ENCODE results near the gene AKNA.

Gene AKNA

DNA sequence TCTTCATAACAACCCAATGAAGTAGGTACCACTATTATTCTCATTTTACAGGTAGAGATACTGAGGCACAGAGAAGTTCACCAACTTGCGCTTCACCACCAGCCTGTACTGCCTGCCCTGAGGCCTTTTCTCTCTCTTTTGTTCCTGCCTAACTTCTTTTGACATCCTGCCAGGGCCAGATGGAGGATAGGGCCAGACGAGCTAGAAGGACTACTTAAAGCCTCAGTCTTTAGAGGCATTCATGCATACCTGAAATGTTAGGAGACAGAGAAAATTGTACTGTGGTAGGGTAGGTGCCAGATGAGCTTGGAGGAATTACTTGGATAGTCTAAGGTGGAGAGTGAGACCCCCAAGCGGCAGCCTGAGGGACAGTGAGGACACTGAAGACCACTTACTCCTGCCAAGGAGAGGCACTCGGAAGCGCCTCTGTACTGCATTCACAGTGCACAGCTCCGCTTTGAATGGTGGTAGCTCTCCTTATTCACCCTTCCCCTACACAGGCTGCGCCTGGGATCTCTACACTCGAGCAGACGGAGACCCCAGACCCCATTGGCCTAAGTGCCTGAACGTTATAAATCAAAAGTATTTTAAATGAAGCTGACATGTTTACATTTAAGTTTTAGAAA lies 71.1 kb downstream of the AKNA start:
- TF ChIP-seq POLR2AphosphoS5 (IDR thresholded peaks at IDR 0.05; ENCODE audit: low read depth, low read length) (no peak), TAF1 (IDR thresholded peaks at IDR 0.05; ENCODE audit: borderline replicate concordance, low read depth, low read length) (no peak), POLR2A (IDR thresholded peaks at IDR 0.05; ENCODE audit: low read depth, low read length) (no peak)
- FAIRE-seq: no peak
- DNase-seq (ENCODE audit: insufficient read length): no peak

DNA sequence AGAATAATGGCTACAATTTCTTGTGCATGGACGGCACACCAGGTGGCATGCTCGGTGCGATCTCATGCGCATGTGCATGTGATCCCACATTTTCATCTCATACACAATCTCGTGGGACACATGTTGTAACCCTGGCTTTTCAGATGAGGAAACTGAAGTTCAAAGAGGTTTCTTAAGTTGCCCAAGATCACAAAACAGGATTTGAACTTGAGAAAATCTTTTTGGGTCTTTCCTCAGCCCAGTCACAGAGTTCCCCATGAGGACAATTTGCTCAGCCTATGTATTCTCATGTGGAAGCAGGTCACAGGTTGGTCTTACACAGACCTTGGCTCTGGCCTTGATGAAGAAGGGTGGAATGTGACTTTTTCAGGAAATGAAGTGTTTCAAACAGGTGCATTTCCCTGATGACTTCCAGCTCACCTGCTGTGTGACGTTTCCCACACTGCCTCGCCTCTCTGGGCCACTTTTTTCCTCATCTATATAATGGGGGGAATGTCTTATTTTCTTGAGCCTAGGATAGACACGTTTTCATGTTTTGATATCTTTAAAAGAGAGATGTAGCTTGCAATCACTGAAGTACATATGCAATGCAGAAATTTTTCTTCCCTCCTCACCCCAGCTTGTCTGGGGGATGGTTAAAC lies 71.9 kb downstream of the AKNA start:
- DNase-seq (ENCODE audit: insufficient read length) (no peak), FAIRE-seq (no peak)
- TF ChIP-seq TAF1 (IDR thresholded peaks at IDR 0.05; ENCODE audit: borderline replicate concordance, low read depth, low read length) (no peak), POLR2AphosphoS5 (IDR thresholded peaks at IDR 0.05; ENCODE audit: low read depth, low read length) (no peak), POLR2A (IDR thresholded peaks at IDR 0.05; ENCODE audit: low read depth, low read length) (no peak)

DNA sequence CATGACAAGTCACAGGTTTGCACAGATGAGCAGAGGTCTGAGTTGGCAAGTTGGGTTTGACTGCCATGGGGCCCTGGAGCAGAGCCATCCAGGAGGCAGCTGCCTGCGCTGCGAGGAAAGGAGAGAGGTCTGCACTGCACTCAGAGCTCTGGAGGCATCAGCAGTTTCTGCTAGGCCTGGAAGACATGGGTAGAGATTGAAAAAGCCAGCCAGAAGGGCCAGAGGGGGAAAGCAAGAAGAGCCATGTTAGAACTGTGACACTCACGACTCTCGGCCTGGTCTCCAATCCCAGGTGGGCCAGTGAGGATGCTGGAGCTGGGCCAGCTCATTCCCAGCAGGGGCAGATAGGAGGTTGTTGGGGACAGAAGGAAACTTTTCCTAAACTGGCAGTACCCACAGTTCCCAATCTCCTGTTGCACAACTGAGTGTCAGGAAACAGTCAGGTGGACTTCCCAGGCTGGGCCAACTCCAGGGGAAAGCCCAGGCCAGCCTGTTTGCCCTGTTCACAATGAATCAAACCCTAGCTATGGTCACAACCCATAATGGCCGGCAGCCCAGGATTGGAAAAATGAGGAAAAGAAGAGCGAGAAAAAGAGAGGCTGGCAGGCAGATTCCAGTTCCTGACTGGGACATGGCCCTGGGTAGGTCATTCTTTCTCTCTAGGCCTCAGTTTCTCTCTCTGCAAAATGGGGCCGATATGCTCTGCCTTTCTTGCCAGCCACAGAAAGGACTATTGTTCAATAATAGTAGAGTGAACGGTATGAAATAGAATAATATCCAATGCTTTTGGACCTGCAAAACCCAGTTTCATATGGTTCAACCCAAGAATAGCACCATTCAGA lies 72.7 kb downstream of the AKNA start:
- FAIRE-seq (no peak), DNase-seq (ENCODE audit: insufficient read length) (no peak)
- TF ChIP-seq TAF1 (IDR thresholded peaks at IDR 0.05; ENCODE audit: borderline replicate concordance, low read depth, low read length): no peak
- TF ChIP-seq POLR2A (IDR thresholded peaks at IDR 0.05; ENCODE audit: low read depth, low read length): no peak
- TF ChIP-seq POLR2AphosphoS5 (IDR thresholded peaks at IDR 0.05; ENCODE audit: low read depth, low read length): no peak

DNA sequence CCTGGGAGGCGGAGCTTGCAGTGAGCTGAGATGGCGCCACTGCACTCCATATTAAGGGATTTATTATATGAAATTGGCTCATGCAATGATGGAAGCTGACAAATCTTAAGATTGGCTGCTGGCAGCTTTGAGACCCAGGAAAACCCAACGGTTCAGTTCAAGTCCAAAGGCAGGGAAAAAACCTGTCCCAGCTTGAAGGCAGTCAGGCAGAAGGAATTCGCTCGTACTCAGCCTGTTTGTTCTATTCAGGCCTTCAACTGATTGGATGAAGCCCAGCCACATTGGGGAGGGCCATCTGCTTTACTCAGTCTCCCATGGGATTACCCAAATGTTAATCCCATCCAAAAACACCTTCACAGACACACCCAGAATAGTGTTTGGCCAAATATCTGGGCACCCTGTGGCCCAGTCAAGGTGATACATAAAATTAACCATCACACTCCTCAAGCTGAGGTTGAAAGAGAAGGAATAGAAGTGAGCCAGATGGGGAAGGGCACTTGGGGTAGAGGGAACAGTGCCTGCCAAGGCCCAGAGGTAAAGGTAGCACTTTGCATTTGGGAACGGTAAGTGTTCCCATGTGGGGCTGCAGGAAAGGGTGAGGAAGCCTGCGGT lies 73.4 kb downstream of the AKNA start:
- no peak for DNase-seq (ENCODE audit: insufficient read length)
- FAIRE-seq: no peak
- TF ChIP-seq POLR2A (IDR thresholded peaks at IDR 0.05; ENCODE audit: low read depth, low read length) (no peak), POLR2AphosphoS5 (IDR thresholded peaks at IDR 0.05; ENCODE audit: low read depth, low read length) (no peak), TAF1 (IDR thresholded peaks at IDR 0.05; ENCODE audit: borderline replicate concordance, low read depth, low read length) (no peak)

DNA sequence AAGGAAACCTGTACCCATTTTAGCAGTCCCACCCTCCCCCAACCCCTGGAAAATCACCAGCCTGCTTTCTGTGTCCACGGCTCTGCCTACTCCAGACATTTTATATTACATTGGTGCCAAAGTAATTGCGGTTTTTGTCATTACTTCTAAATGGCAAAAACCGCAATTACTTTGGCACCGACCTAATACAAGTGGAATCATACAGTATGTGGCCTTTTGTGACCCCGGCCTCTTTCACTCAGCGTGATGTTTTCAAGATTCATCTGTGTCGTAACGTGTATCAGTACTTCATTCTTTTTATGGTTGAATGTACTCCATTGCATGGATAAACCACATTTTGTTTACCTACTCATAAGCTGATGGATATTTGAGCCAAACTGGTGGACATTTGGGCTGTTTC lies 74.6 kb downstream of the AKNA start:
- FAIRE-seq (no peak), DNase-seq (ENCODE audit: insufficient read length) (no peak)
- TF ChIP-seq TAF1 (IDR thresholded peaks at IDR 0.05; ENCODE audit: borderline replicate concordance, low read depth, low read length) (no peak), POLR2AphosphoS5 (IDR thresholded peaks at IDR 0.05; ENCODE audit: low read depth, low read length) (no peak), POLR2A (IDR thresholded peaks at IDR 0.05; ENCODE audit: low read depth, low read length) (no peak)

DNA sequence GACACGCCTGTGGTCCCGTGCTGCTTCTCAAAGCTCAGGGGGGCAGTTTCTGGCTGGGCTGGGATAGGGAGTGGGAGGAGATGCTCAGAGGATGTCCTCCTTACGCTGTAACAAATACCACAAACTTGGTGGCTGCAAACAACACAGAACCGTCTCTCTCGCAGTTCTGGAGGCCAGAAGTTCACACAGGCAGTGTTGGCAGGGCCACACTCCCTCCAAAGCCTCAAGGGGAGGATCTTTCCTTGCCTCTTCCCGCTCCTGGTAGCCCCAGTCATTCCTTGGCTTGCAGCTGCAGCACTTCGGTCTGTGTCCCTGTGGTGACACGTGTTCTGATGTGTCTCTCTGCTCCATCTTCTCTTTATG lies 75.3 kb downstream of the AKNA start:
- TF ChIP-seq POLR2AphosphoS5 (IDR thresholded peaks at IDR 0.05; ENCODE audit: low read depth, low read length) (no peak), POLR2A (IDR thresholded peaks at IDR 0.05; ENCODE audit: low read depth, low read length) (no peak), TAF1 (IDR thresholded peaks at IDR 0.05; ENCODE audit: borderline replicate concordance, low read depth, low read length) (no peak)
- DNase-seq (ENCODE audit: insufficient read length): no peak
- no peak for FAIRE-seq

DNA sequence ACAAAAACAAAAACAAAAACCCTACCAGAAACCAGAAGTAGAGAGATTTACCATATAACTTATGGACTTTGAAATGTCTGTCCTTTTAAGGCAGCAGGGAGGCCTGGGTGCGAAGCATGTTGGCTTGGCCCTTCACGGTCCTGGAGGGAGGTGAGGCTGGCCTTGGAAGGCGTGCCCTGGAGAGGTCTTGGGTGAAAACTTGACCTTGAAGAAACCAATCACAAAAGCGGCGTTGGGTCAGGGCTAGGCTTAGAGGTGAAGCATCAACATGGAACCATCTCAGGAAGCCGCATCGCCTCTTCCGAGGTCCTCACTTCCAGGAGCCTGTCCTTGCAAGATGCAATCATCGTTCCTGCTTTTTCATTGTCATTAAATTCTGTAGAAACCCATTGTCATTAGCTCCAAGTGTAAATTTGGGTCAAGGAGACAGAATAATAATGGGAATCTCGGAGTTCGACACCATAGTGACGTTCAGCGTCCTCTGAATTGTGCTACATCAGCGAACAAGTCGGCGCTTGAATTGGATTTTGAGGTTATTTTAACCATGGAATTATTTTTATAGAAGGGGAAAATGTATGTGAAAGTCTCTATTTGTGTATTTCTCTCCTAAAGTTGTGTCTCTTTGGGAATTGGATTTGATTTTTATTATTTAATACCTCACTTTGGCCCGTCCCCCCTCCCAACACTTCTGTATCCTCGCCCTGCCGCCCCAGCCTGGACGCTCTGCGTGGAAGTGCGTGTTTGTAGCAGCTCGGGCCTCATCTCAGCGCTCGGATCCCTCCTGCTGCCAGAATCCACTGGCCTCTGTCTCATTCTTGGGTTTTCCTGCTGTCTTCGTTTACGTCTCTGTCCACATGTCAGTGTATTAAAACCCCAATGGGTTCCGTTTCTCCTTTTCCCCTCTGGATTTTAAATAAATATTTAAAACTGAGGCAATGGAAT lies 75.9 kb downstream of the AKNA start:
- TF ChIP-seq TAF1 (IDR thresholded peaks at IDR 0.05; ENCODE audit: borderline replicate concordance, low read depth, low read length): no peak
- FAIRE-seq (no peak), DNase-seq (ENCODE audit: insufficient read length) (no peak)

DNA sequence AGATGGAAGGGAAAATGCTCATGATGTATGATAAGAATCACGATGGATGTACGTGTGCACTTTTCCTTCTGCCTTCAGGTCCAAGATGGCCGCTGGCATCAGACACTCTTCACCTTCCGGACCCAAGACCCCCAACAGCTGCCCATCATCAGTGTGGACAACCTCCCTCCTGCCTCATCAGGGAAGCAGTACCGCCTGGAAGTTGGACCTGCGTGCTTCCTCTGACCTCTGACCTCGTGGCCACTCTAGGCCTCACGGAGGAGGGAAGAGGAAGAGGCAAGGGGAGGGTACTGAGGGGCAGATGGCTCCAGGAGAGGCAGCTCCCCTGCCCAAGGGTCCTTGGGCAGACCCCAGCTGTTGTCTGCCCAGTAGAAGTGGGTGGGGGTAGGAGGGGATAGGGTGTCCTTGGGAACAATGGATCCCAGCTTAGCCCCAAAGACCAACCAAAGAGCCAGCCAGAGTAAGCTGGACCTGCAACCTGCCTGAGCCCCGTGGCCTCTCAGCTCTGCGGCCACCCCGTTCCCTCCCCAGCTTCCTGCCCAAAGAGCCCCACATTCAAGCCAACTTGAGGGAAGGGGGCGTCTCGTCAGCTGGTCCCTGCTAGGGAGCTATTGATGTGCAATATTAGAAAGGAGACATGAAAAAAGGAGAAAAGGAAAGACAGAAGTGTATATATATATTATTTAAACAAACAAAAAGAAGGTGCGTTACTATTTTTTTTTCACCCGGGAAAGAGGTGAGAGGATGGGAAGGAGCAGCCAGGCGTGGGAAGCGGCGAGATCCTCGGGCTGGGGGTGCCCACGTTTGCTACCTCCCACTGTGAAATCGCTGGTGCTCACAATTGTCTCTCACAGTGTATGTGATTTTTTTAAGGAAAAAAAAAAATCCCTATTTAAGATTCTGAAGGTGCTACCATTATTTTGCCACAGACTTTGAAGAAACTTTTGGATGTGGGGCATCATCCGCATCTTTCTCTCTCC lies 77.0 kb downstream of the AKNA start:
- no peak for DNase-seq (ENCODE audit: insufficient read length)
- TF ChIP-seq POLR2AphosphoS5 (IDR thresholded peaks at IDR 0.05; ENCODE audit: low read depth, low read length) (no peak), TAF1 (IDR thresholded peaks at IDR 0.05; ENCODE audit: borderline replicate concordance, low read depth, low read length) (no peak), POLR2A (IDR thresholded peaks at IDR 0.05; ENCODE audit: low read depth, low read length) (no peak)
- FAIRE-seq: no peak

DNA sequence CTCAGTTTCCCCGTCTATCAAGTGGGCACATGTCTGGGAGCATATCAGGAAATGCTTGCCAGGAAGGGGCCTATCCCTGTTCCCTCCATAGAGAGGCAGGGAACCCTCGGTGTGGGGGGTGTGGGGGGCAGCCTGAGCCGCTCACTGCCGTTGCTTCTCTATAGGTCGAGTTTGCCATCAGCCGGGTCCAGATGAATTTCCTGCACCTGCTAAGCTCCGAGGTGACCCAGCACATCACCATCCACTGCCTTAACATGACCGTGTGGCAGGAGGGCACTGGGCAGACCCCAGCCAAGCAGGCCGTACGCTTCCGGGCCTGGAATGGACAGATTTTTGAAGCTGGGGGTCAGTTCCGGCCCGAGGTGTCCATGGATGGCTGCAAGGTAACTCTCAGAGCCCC lies 78.7 kb downstream of the AKNA start:
- TF ChIP-seq TAF1 (IDR thresholded peaks at IDR 0.05; ENCODE audit: borderline replicate concordance, low read depth, low read length) (no peak), POLR2AphosphoS5 (IDR thresholded peaks at IDR 0.05; ENCODE audit: low read depth, low read length) (no peak), POLR2A (IDR thresholded peaks at IDR 0.05; ENCODE audit: low read depth, low read length) (no peak)
- no peak for DNase-seq (ENCODE audit: insufficient read length)
- FAIRE-seq: no peak
